Activated naive CD4-positive, alpha-beta T cell treated with anti-CD3 and anti-CD28 coated beads for 36 hours (primary cell): ENCODE results near the gene CD200R1L. TPM values are rescaled to one million over a fixed set of nuclear protein-coding genes. Genes with fewer than 3 reads are reported as not detected.

Source experiments
- CTCF ChIA-PET: fragments of 350-600 bp; sonication (Branson Sonifier 250); formaldehyde crosslinking; loops from one replicate; lab custom pipeline; 2021; ENCODE audit warnings: antibody characterized with exemption; lab: Charles Lee
- DNase-seq: peaks from one replicate; pipeline ENCODE4 v3.0.0-alpha.2; 2020
- H3K27ac Mint-ChIP-seq: one replicate; pipeline ENCODE4 v1.8.0; 2021; ENCODE audit warnings: mild to moderate bottlenecking, mixed read lengths
- H3K27me3 Mint-ChIP-seq: one replicate; pipeline ENCODE4 v1.8.0; 2021; ENCODE audit warnings: low read depth, mixed read lengths
- H3K36me3 Mint-ChIP-seq: one replicate; pipeline ENCODE4 v1.8.0; 2021; ENCODE audit warnings: low read depth, mixed read lengths
- H3K4me1 Mint-ChIP-seq: one replicate; pipeline ENCODE4 v1.8.0; 2021; ENCODE audit warnings: low read depth, mixed read lengths
- H3K4me3 Mint-ChIP-seq: one replicate; pipeline ENCODE4 v1.8.0; 2021; ENCODE audit warnings: mild to moderate bottlenecking, moderate library complexity, mixed read lengths
- H3K9me3 Mint-ChIP-seq: one replicate; pipeline ENCODE4 v1.8.0; 2021; ENCODE audit warnings: mixed read lengths
- intact Hi-C: fragments of 100-400 bp; cut with micrococcal nuclease; formaldehyde crosslinking; loops from one replicate; pipeline ENCODE4 v1.15.1; 2023
- total RNA-seq, 2 experiments: library from RNA; stranded (reverse); gene quantifications; one replicate each; pipeline ENCODE4 v1.2.3, GENCODE V29; 2021

The CD200R1L gene
- total RNA-seq, 2 experiments from 2014 or later = not detected

- DNase-seq = no peak
- Mint-ChIP-seq H3K36me3 (no peaks in the 10 kb centered on the region), H3K27ac (no peak overlapping the region), H3K9me3 (peaks cover 12% of the 10 kb centered on the region), H3K27me3 (no peaks in the 10 kb centered on the region), H3K4me1 (no peaks in the 10 kb centered on the region), H3K4me3 (no peak overlapping the region)
- CTCF ChIA-PET = interaction anchor here (0.8 to 1.7 kb wide), 4 partner anchors 10 to 187 kb away, joined by 3 to 6 read pairs (median 4); no protein-coding TSS in a partner anchor
- intact Hi-C loops = no loop called here
Observed at GRCh38 chr3:112785321-112786001, 61.2 kb downstream of the CD200R1L start.

- H3K27ac Mint-ChIP-seq = no peak overlapping the region
- intact Hi-C loops = no loop called here
- CTCF ChIA-PET = no interaction called here
- peaks cover 4% of the 10 kb centered on the region for H3K9me3 Mint-ChIP-seq
- H3K36me3 Mint-ChIP-seq = no peaks in the 10 kb centered on the region
- H3K27me3 Mint-ChIP-seq = no peaks in the 10 kb centered on the region
- H3K4me1 Mint-ChIP-seq = no peaks in the 10 kb centered on the region
- no peak overlapping the region for H3K4me3 Mint-ChIP-seq
- DNase-seq = no peak
Observed at GRCh38 chr3:112782491-112782890, 64.2 kb downstream of the CD200R1L start.

- H3K9me3 Mint-ChIP-seq = no peaks in the 10 kb centered on the region
- H3K36me3 Mint-ChIP-seq = no peaks in the 10 kb centered on the region
- CTCF ChIA-PET = interaction anchor here (1.0 to 3.1 kb wide), 2 partner anchors 46 to 138 kb away, joined by 3 to 12 read pairs; no protein-coding TSS in a partner anchor
- H3K4me3 Mint-ChIP-seq = no peak overlapping the region
- no peak for DNase-seq
- H3K27ac Mint-ChIP-seq = no peak overlapping the region
- H3K4me1 Mint-ChIP-seq = no peaks in the 10 kb centered on the region
- H3K27me3 Mint-ChIP-seq = no peaks in the 10 kb centered on the region
- intact Hi-C loops = no loop called here
Observed at GRCh38 chr3:112781599-112781998, 65.1 kb downstream of the CD200R1L start.

- no peaks in the 10 kb centered on the region for H3K27me3 Mint-ChIP-seq
- H3K9me3 Mint-ChIP-seq = no peaks in the 10 kb centered on the region
- intact Hi-C loops = no loop called here
- no peak for DNase-seq
- peaks cover 5% of the 10 kb centered on the region for H3K4me1 Mint-ChIP-seq
- H3K36me3 Mint-ChIP-seq = no peaks in the 10 kb centered on the region
- CTCF ChIA-PET = interaction anchor here (1.1 to 3.1 kb wide), 2 partner anchors 45 to 137 kb away, joined by 5 to 12 read pairs; no protein-coding TSS in a partner anchor
- H3K27ac Mint-ChIP-seq = no peak overlapping the region
- H3K4me3 Mint-ChIP-seq = no peak overlapping the region
Observed at GRCh38 chr3:112779558-112780480, 66.8 kb downstream of the CD200R1L start.

- Mint-ChIP-seq H3K4me1 (peaks cover 11% of the 10 kb centered on the region), H3K36me3 (no peaks in the 10 kb centered on the region), H3K27ac (no peak overlapping the region), H3K27me3 (no peaks in the 10 kb centered on the region), H3K9me3 (no peaks in the 10 kb centered on the region), H3K4me3 (no peak overlapping the region)
- no peak for DNase-seq
- CTCF ChIA-PET = interaction anchor here (1.1 to 3.1 kb wide), 2 partner anchors 44 to 136 kb away, joined by 5 to 12 read pairs; no protein-coding TSS in a partner anchor
- intact Hi-C loops = no loop called here
Observed at GRCh38 chr3:112779011-112779410, 67.7 kb downstream of the CD200R1L start.

- intact Hi-C loops = no loop called here
- no peak for DNase-seq
- Mint-ChIP-seq H3K36me3 (no peaks in the 10 kb centered on the region), H3K27me3 (no peaks in the 10 kb centered on the region), H3K4me3 (no peak overlapping the region), H3K4me1 (peaks cover 15% of the 10 kb centered on the region), H3K27ac (no peak overlapping the region), H3K9me3 (no peaks in the 10 kb centered on the region)
- CTCF ChIA-PET = interaction anchor here (1.1 to 3.1 kb wide), 2 partner anchors 43 to 570 kb away, joined by 3 to 12 read pairs; no protein-coding TSS in a partner anchor
Observed at GRCh38 chr3:112778353-112778948, 68.2 kb downstream of the CD200R1L start.

- no peak for DNase-seq
- Mint-ChIP-seq H3K27me3 (no peaks in the 10 kb centered on the region), H3K4me3 (no peak overlapping the region), H3K36me3 (no peaks in the 10 kb centered on the region), H3K9me3 (no peaks in the 10 kb centered on the region), H3K27ac (no peak overlapping the region), H3K4me1 (peaks cover 15% of the 10 kb centered on the region)
- intact Hi-C loops = no loop called here
- CTCF ChIA-PET = interaction anchor here (1.1 kb wide), 1 partner anchor 569 kb away, joined by 3 read pairs; no protein-coding TSS in a partner anchor
Observed at GRCh38 chr3:112777811-112778210, 68.9 kb downstream of the CD200R1L start.

GRCh38 chr3:112776836-112777235, 69.8 kb downstream of the CD200R1L start:
- intact Hi-C loops = no loop called here
- Mint-ChIP-seq H3K9me3 (no peaks in the 10 kb centered on the region), H3K27ac (no peak overlapping the region)

GRCh38 chr3:112776000-112776399, 70.7 kb downstream of the CD200R1L start:
- CTCF ChIA-PET = interaction anchor here (0.8 to 1.3 kb wide), 3 partner anchors 9 to 221 kb away, joined by 3 to 5 read pairs (median 3); no protein-coding TSS in a partner anchor
- no peak overlapping the region for H3K4me3 Mint-ChIP-seq

More at GRCh38 chr3:112776836-112777235, 69.8 kb downstream of the CD200R1L start:
- CTCF ChIA-PET = interaction anchor here (1.3 kb wide), 1 partner anchor 43 kb away, joined by 5 read pairs; no protein-coding TSS in a partner anchor
- Mint-ChIP-seq H3K27me3 (no peaks in the 10 kb centered on the region), H3K4me1 (peaks cover 15% of the 10 kb centered on the region), H3K4me3 (no peak overlapping the region), H3K36me3 (no peaks in the 10 kb centered on the region)
- DNase-seq = no peak

GRCh38 chr3:112775011-112775742, 71.5 kb downstream of the CD200R1L start:
- no peak overlapping the region for H3K27ac Mint-ChIP-seq
- H3K27me3 Mint-ChIP-seq = no peaks in the 10 kb centered on the region
- no peaks in the 10 kb centered on the region for H3K9me3 Mint-ChIP-seq
- peaks cover 16% of the 10 kb centered on the region for H3K4me1 Mint-ChIP-seq
- intact Hi-C loops = no loop called here
- no peak overlapping the region for H3K4me3 Mint-ChIP-seq
- CTCF ChIA-PET = interaction anchor here (1.2 to 1.3 kb wide), 4 partner anchors 10 to 204 kb away, joined by 3 to 5 read pairs (median 3); no protein-coding TSS in a partner anchor
- H3K36me3 Mint-ChIP-seq = no peaks in the 10 kb centered on the region
- DNase-seq = no peak

More at GRCh38 chr3:112776000-112776399, 70.7 kb downstream of the CD200R1L start:
- H3K9me3 Mint-ChIP-seq = no peaks in the 10 kb centered on the region
- H3K4me1 Mint-ChIP-seq = peaks cover 15% of the 10 kb centered on the region
- no peak overlapping the region for H3K27ac Mint-ChIP-seq
- H3K27me3 Mint-ChIP-seq = no peaks in the 10 kb centered on the region
- no peaks in the 10 kb centered on the region for H3K36me3 Mint-ChIP-seq
- intact Hi-C loops = no loop called here
- DNase-seq = no peak

- no peak for DNase-seq
- Mint-ChIP-seq H3K36me3 (no peaks in the 10 kb centered on the region), H3K9me3 (no peaks in the 10 kb centered on the region), H3K4me3 (no peak overlapping the region), H3K27ac (no peak overlapping the region), H3K27me3 (no peaks in the 10 kb centered on the region), H3K4me1 (peaks cover 23% of the 10 kb centered on the region)
- intact Hi-C loops = no loop called here
- CTCF ChIA-PET = interaction anchor here (1.2 to 1.5 kb wide), 3 partner anchors 20 to 205 kb away, joined by 3 read pairs; no protein-coding TSS in a partner anchor
Observed at GRCh38 chr3:112774293-112774926, 72.3 kb downstream of the CD200R1L start.
